Right kidney (tissue), 9 donors: ENCODE data around the gene SNTA1.
"Not testable (repeated sequence)": the region's sequence is repeated elsewhere in the genome, so short reads cannot be mapped to it uniquely, and the experiment has no call there.

ENCODE experiments used
- DNase-seq: peaks from one replicate; pipeline ENCODE4 v3.0.0-alpha.2; 2016
- long read RNA-seq, 8 donors: transcript quantifications; one replicate each; lab custom pipeline, GENCODE V29; 2026

SNTA1 gene
- long read RNA-seq, donor 1, transcript SNTA1-201 (8 exons, 2,342 nt) = major isoform, 8 of 8 reads
- long read RNA-seq, donor 1, partial matches to known transcripts = 0 of 8 reads
- long read RNA-seq, donor 1, other reads (novel, unspliced or antisense) = 0 of 8 reads
- long read RNA-seq, donor 2, partial matches to known transcripts = 0 of 1 reads
- long read RNA-seq, donor 2, other reads (novel, unspliced or antisense) = 0 of 1 reads
- long read RNA-seq, donor 3, transcript SNTA1-201 (8 exons, 2,342 nt) = major isoform, 5 of 5 reads
- long read RNA-seq, donor 3, partial matches to known transcripts = 0 of 5 reads
- long read RNA-seq, donor 3, other reads (novel, unspliced or antisense) = 0 of 5 reads
- long read RNA-seq, donor 4, transcript SNTA1-201 (8 exons, 2,342 nt) = major isoform, 6 of 6 reads
- long read RNA-seq, donor 4, partial matches to known transcripts = 0 of 6 reads
- long read RNA-seq, donor 4, other reads (novel, unspliced or antisense) = 0 of 6 reads
- long read RNA-seq, donor 5, transcript SNTA1-201 (8 exons, 2,342 nt) = major isoform, 5 of 5 reads
- long read RNA-seq, donor 5, partial matches to known transcripts = 0 of 5 reads
- long read RNA-seq, donor 5, other reads (novel, unspliced or antisense) = 0 of 5 reads
- long read RNA-seq, donor 6, transcript SNTA1-201 (8 exons, 2,342 nt) = major isoform, 7 of 7 reads
- long read RNA-seq, donor 6, partial matches to known transcripts = 0 of 7 reads
- long read RNA-seq, donor 6, other reads (novel, unspliced or antisense) = 0 of 7 reads
- long read RNA-seq, donor 7, partial matches to known transcripts = 19 of 26 reads
- long read RNA-seq, donor 7, other reads (novel, unspliced or antisense) = 5 of 26 reads
- long read RNA-seq, donor 8, transcript SNTA1-201 (8 exons, 2,342 nt) = major isoform, 7 of 7 reads
- long read RNA-seq, donor 8, partial matches to known transcripts = 0 of 7 reads
- long read RNA-seq, donor 8, other reads (novel, unspliced or antisense) = 0 of 7 reads

GRCh38 chr20:33443512-33444239, at the start of gene SNTA1:
SNTA1 (minus strand) TSS chr20:33443763; CDS start chr20:33443620, 143 bp downstream.
- peak; percentile 71 for DNase-seq

GRCh38 chr20:33490934-33491656, 47.5 kb upstream of the SNTA1 start:
- DNase-seq = no peak

GRCh38 chr20:33490023-33490933, 46.7 kb upstream of the SNTA1 start, which contains the start of gene CBFA2T2:
CBFA2T2 (plus strand) TSS chr20:33490096; CDS start chr20:33490268, 172 bp downstream.
- DNase-seq = peak; percentile 89

GRCh38 chr20:33489495-33490022, 46.0 kb upstream of the SNTA1 start:
- peak; percentile 82 for DNase-seq

- DNase-seq = not testable (repeated sequence)
Observed at GRCh38 chr20:33488661-33489494, 45.3 kb upstream of the SNTA1 start.

GRCh38 chr20:33488201-33488600, 44.6 kb upstream of the SNTA1 start:
- no peak for DNase-seq

- DNase-seq = not testable (repeated sequence)
Observed at GRCh38 chr20:33483186-33483585, 39.6 kb upstream of the SNTA1 start.

- DNase-seq = no peak
Observed at GRCh38 chr20:33482581-33482980, 39.0 kb upstream of the SNTA1 start.

GRCh38 chr20:33481431-33481941, 37.9 kb upstream of the SNTA1 start:
- no peak for DNase-seq

GRCh38 chr20:33480048-33480447, 36.5 kb upstream of the SNTA1 start:
- DNase-seq = no peak

- no peak for DNase-seq
Observed at GRCh38 chr20:33477386-33478234, 34.0 kb upstream of the SNTA1 start.

- DNase-seq = no peak
Observed at GRCh38 chr20:33475381-33476152, 32.0 kb upstream of the SNTA1 start.

GRCh38 chr20:33474963-33475362, 31.4 kb upstream of the SNTA1 start:
- no peak for DNase-seq

GRCh38 chr20:33474097-33474873, 30.7 kb upstream of the SNTA1 start:
- DNase-seq = no peak

GRCh38 chr20:33472868-33473435, 29.4 kb upstream of the SNTA1 start:
- no peak for DNase-seq

GRCh38 chr20:33470866-33471265, 27.3 kb upstream of the SNTA1 start:
- no peak for DNase-seq
